ENCODE results near the gene IMPA2.

IMPA2 gene

GRCh38 chr18:12006488-12006840 lies 25.2 kb downstream of the IMPA2 start:
- no peak overlapping the region for H3K9ac ChIP-seq (ENCODE audit: low read length)
- TF ChIP-seq, protein P1, sequence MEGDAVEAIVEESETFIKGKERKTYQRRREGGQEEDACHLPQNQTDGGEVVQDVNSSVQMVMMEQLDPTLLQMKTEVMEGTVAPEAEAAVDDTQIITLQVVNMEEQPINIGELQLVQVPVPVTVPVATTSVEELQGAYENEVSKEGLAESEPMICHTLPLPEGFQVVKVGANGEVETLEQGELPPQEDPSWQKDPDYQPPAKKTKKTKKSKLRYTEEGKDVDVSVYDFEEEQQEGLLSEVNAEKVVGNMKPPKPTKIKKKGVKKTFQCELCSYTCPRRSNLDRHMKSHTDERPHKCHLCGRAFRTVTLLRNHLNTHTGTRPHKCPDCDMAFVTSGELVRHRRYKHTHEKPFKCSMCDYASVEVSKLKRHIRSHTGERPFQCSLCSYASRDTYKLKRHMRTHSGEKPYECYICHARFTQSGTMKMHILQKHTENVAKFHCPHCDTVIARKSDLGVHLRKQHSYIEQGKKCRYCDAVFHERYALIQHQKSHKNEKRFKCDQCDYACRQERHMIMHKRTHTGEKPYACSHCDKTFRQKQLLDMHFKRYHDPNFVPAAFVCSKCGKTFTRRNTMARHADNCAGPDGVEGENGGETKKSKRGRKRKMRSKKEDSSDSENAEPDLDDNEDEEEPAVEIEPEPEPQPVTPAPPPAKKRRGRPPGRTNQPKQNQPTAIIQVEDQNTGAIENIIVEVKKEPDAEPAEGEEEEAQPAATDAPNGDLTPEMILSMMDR (IDR thresholded peaks at IDR 0.05; ENCODE audit: low read depth, low read length): no peak
- no peak for TF ChIP-seq EZH2phosphoT487 (IDR thresholded peaks at IDR 0.05; ENCODE audit: low read depth)
- H3K27ac ChIP-seq (ENCODE audit: low read length): no peak overlapping the region
- no peak overlapping the region for H2AFZ ChIP-seq (ENCODE audit: low read depth, low read length)
- no peaks in the 10 kb centered on the region for H3K4me1 ChIP-seq (ENCODE audit: low read length)
- no peak overlapping the region for H3K4me2 ChIP-seq (ENCODE audit: low read length)
- H3K79me2 ChIP-seq (ENCODE audit: low read length): no peaks in the 10 kb centered on the region
- no peaks in the 10 kb centered on the region for H3K27me3 ChIP-seq (ENCODE audit: low read depth, low read length)
- H3K4me3 ChIP-seq (ENCODE audit: low read length): no peak overlapping the region
- no peaks in the 10 kb centered on the region for H4K20me1 ChIP-seq (ENCODE audit: insufficient read depth, low read length)
- no peaks in the 10 kb centered on the region for H3K9me3 ChIP-seq (ENCODE audit: insufficient read depth, low read length)
- no peaks in the 10 kb centered on the region for H3K36me3 ChIP-seq (replicated peaks; ENCODE audit: low read depth, low read length)

- Histone ChIP-seq H3K9ac (ENCODE audit: low read length) (no peak overlapping the region), H4K20me1 (ENCODE audit: insufficient read depth, low read length) (no peaks in the 10 kb centered on the region), H3K27me3 (ENCODE audit: low read depth, low read length) (no peaks in the 10 kb centered on the region), H3K27ac (ENCODE audit: low read length) (no peak overlapping the region), H3K4me3 (ENCODE audit: low read length) (no peak overlapping the region), H3K79me2 (ENCODE audit: low read length) (no peaks in the 10 kb centered on the region), H3K36me3 (replicated peaks; ENCODE audit: low read depth, low read length) (no peaks in the 10 kb centered on the region), H3K4me1 (ENCODE audit: low read length) (no peaks in the 10 kb centered on the region), H3K9me3 (ENCODE audit: insufficient read depth, low read length) (no peaks in the 10 kb centered on the region), H3K4me2 (ENCODE audit: low read length) (no peak overlapping the region), H2AFZ (ENCODE audit: low read depth, low read length) (no peak overlapping the region)
- TF ChIP-seq EZH2phosphoT487 (IDR thresholded peaks at IDR 0.05; ENCODE audit: low read depth): no peak
- TF ChIP-seq, protein P1 (IDR thresholded peaks at IDR 0.05; ENCODE audit: low read depth, low read length): no peak
These were observed 25.8 kb downstream of the IMPA2 start for GRCh38 chr18:12007063-12007462.

DNA sequence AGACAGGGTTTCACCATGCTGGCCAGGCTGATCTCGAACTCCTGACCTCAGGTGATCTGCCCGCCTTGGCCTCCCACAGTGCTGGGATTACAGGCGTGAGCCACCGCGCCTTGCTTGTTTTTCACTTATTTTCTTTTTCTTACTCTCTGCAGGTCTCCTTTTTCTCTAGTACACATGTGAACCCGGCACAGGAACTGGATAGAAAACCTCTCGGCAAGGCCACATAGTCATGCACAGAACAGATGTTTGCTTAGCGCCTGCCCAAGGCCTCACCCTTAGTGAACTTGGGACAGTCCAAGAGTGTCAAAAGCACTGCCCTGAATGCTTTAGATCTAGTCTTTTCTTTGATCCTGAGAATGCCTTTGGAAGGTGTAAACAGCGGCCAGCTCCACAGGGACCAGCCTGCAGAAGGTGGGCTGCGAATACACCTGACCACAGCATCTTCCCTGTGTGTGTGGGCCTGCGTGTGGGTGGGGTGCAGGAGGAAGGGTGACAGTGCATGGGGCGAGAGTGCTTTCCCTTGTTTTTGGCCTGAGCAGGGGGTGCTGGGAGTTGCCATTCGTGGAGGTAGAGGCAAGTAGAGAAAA lies 27.0 kb downstream of the IMPA2 start:
- Histone ChIP-seq H3K4me3 (ENCODE audit: low read length) (no peak overlapping the region), H3K27me3 (ENCODE audit: low read depth, low read length) (no peaks in the 10 kb centered on the region), H3K9me3 (ENCODE audit: insufficient read depth, low read length) (no peaks in the 10 kb centered on the region), H2AFZ (ENCODE audit: low read depth, low read length) (no peak overlapping the region), H3K27ac (ENCODE audit: low read length) (no peak overlapping the region), H3K9ac (ENCODE audit: low read length) (no peak overlapping the region), H3K4me2 (ENCODE audit: low read length) (no peak overlapping the region), H4K20me1 (ENCODE audit: insufficient read depth, low read length) (no peaks in the 10 kb centered on the region), H3K4me1 (ENCODE audit: low read length) (no peaks in the 10 kb centered on the region), H3K79me2 (ENCODE audit: low read length) (no peaks in the 10 kb centered on the region), H3K36me3 (replicated peaks; ENCODE audit: low read depth, low read length) (no peaks in the 10 kb centered on the region)
- no peak for TF ChIP-seq EZH2phosphoT487 (IDR thresholded peaks at IDR 0.05; ENCODE audit: low read depth)
- TF ChIP-seq, protein P1 (IDR thresholded peaks at IDR 0.05; ENCODE audit: low read depth, low read length): no peak

DNA sequence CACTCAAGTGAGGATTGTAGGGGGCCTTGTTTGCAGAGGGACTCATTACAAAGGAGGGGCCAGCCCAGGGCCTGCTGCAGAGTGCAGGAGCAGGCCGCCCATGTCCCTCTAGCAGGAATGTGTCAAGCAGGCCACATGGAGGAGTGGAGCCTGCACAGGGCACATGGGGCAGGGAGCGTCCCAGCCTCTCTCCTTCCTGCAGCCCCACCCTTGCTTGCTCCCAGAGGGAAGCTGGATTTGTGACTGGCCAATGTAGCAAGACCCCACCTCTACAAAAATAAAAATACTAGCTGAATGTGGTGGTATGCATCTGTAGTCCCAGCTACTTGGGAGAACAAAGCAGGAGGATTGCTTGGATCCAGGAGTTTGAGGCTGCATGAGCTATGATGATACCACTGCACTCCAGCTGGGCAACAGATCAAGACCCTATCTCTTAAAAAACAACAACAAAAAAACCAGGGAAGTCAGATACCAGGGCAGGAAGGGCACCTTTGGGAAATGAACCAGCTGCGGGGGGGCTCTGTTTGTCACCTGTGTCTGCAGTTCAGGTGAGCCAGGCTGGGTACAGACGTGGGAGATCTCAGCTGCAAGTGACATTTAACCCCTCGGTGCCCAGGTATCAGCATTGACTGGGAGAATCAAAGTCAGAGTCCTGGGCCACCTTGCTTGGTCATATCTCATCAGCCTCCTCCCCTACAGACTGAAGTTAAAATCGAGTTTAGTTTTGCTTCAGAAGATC lies 27.7 kb downstream of the IMPA2 start:
- H3K27me3 ChIP-seq (ENCODE audit: low read depth, low read length): no peaks in the 10 kb centered on the region
- no peak for TF ChIP-seq EZH2phosphoT487 (IDR thresholded peaks at IDR 0.05; ENCODE audit: low read depth)
- TF ChIP-seq, protein P1 (IDR thresholded peaks at IDR 0.05; ENCODE audit: low read depth, low read length): no peak
- no peaks in the 10 kb centered on the region for H3K36me3 ChIP-seq (replicated peaks; ENCODE audit: low read depth, low read length)

More for the DNA sequence above, 27.7 kb downstream of the IMPA2 start:
- no peak overlapping the region for H3K4me2 ChIP-seq (ENCODE audit: low read length)
- H3K79me2 ChIP-seq (ENCODE audit: low read length): no peaks in the 10 kb centered on the region
- no peak overlapping the region for H2AFZ ChIP-seq (ENCODE audit: low read depth, low read length)
- no peak overlapping the region for H3K9ac ChIP-seq (ENCODE audit: low read length)
- no peak overlapping the region for H3K27ac ChIP-seq (ENCODE audit: low read length)
- no peak overlapping the region for H3K4me3 ChIP-seq (ENCODE audit: low read length)
- no peaks in the 10 kb centered on the region for H3K4me1 ChIP-seq (ENCODE audit: low read length)
- no peaks in the 10 kb centered on the region for H3K9me3 ChIP-seq (ENCODE audit: insufficient read depth, low read length)
- no peaks in the 10 kb centered on the region for H4K20me1 ChIP-seq (ENCODE audit: insufficient read depth, low read length)

All from OCI-LY3 (cell line).